ENCODE measurements around the gene UTS2B. TPM values are rescaled to one million over a fixed set of nuclear protein-coding genes. Genes with fewer than 3 reads are reported as not detected.

UTS2B gene
- total and polyA plus RNA-seq, 2 experiments from 2014 or later, result 0.21 TPM; not detected in 1

GRCh38 chr3:191301782-191302411 is 28.4 kb downstream of the UTS2B start:
- H3K4me3 ChIP-seq, result no peak overlapping the region
- TF ChIP-seq ZNF462 (CRISPR knock-in tag; IDR thresholded peaks at IDR 0.05), result no peak
- TF ChIP-seq POLR2AphosphoS5 (IDR thresholded peaks at IDR 0.05; ENCODE audit: low read depth), result no peak
- TF ChIP-seq EZH2 (IDR thresholded peaks at IDR 0.05; ENCODE audit: low read depth, unreplicated experiment), result no peak
- TF ChIP-seq ETS1 (IDR thresholded peaks at IDR 0.05), result no peak
- TF ChIP-seq CREB1 (CRISPR knock-in tag; IDR thresholded peaks at IDR 0.05; ENCODE audit: low read depth), result no peak
- TF ChIP-seq NANOG (IDR thresholded peaks at IDR 0.05; ENCODE audit: borderline replicate concordance), result no peak
- TF ChIP-seq ZNF114 (CRISPR knock-in tag; IDR thresholded peaks at IDR 0.05), result no peak
- no peak for TF ChIP-seq REST (IDR thresholded peaks at IDR 0.05; ENCODE audit: unreplicated experiment)
- no peak for TF ChIP-seq JUNB (IDR thresholded peaks at IDR 0.05; ENCODE audit: unreplicated experiment)
- TF ChIP-seq ZNF331 (CRISPR knock-in tag; IDR thresholded peaks at IDR 0.05; ENCODE audit: low read depth), result no peak
- no peak for TF ChIP-seq CTCF (conservative IDR thresholded peaks at IDR 0.05; ENCODE audit: low read depth in 2 of 2)
- no peak for TF ChIP-seq EZH2phosphoT487 (IDR thresholded peaks at IDR 0.05; ENCODE audit: unreplicated experiment)
- TF ChIP-seq STAT1 (IDR thresholded peaks at IDR 0.05; ENCODE audit: unreplicated experiment), result no peak
- DNase-seq (ENCODE audit: low spot score), result peak; percentile 73
- H3K27me3 ChIP-seq (ENCODE audit: insufficient read depth), result no peaks in the 10 kb centered on the region
- peaks cover 12% of the 10 kb centered on the region for H3K4me1 ChIP-seq (ENCODE audit: insufficient read depth)
- H3K4me1 Mint-ChIP-seq, result peaks cover 22% of the 10 kb centered on the region
- no peak overlapping the region for H3K27ac ChIP-seq (ENCODE audit: low read depth)
- no peaks in the 10 kb centered on the region for H3K36me3 ChIP-seq (ENCODE audit: insufficient read depth)
- H3K9me2 ChIP-seq (ENCODE audit: insufficient read depth), result no peaks in the 10 kb centered on the region
- H3K79me2 ChIP-seq (replicated peaks; ENCODE audit: insufficient read depth), result no peaks in the 10 kb centered on the region
- no peak overlapping the region for H3K4me3 Mint-ChIP-seq
- peak; percentile 84 for ATAC-seq
- no peak overlapping the region for H3K4me2 ChIP-seq
- peaks cover 5% of the 10 kb centered on the region for H3K27me3 Mint-ChIP-seq (ENCODE audit: insufficient read depth, low read depth, poor library complexity)
- H3K36me3 Mint-ChIP-seq (ENCODE audit: low read depth), result no peaks in the 10 kb centered on the region
- no peaks in the 10 kb centered on the region for H3K9me3 Mint-ChIP-seq
- H4K20me1 ChIP-seq (replicated peaks; ENCODE audit: insufficient read depth), result no peaks in the 10 kb centered on the region
- no peak overlapping the region for H3K27ac Mint-ChIP-seq
- H3F3A ChIP-seq (replicated peaks; ENCODE audit: low read depth), result no peaks in the 10 kb centered on the region
- H2AFZ ChIP-seq, result no peak overlapping the region

All from GM23338 (cell line).